Neural cell (in vitro differentiated cells): ENCODE results near the gene PRKCQ. TPM values are rescaled to one million over a fixed set of nuclear protein-coding genes. Genes with fewer than 3 reads are reported as not detected.

Experiments
- H2AFZ ChIP-seq: fragments of 200-600, 300-800 bp; sonication (generic), shearing (Covaris generic); 2 replicates; pipeline ENCODE4 v1.6.0; 2014; ENCODE audit warnings: low read depth, mild to moderate bottlenecking, antibody characterized with exemption, low read length, moderate library complexity
- H3F3A ChIP-seq: fragments of 200-600 bp; shearing (Covaris generic); 2 replicates; pipeline ENCODE4 v1.6.1; 2016; ENCODE audit warnings: mild to moderate bottlenecking, moderate library complexity, mixed read lengths, antibody characterized with exemption, low read length; ENCODE audit not compliant: insufficient read depth, poor library complexity, severe bottlenecking
- H3K27ac ChIP-seq: fragments of 200-600, 300-800 bp; sonication (generic), shearing (Covaris generic); 2 replicates; pipeline ENCODE4 v1.5.1; 2014; ENCODE audit warnings: mild to moderate bottlenecking, low read length, moderate library complexity
- H3K27me3 ChIP-seq: fragments of 300-800, 200-600 bp; sonication (generic), shearing (Covaris generic); 2 replicates; pipeline ENCODE4 v1.6.0; 2014; ENCODE audit warnings: mild to moderate bottlenecking, low read depth, low read length, moderate library complexity; ENCODE audit not compliant: insufficient read depth
- H3K36me3 ChIP-seq: fragments of 300-800, 200-600 bp; sonication (generic), shearing (Covaris generic); 2 replicates; pipeline ENCODE4 v1.5.1; 2014; ENCODE audit warnings: mild to moderate bottlenecking, antibody characterized with exemption, low read length, moderate library complexity; ENCODE audit not compliant: insufficient read depth
- H3K4me2 ChIP-seq: fragments of 300-800, 200-600 bp; sonication (generic), shearing (Covaris generic); 2 replicates; pipeline ENCODE4 v1.6.0; 2014; ENCODE audit warnings: mild to moderate bottlenecking, low read length
- H3K4me3 ChIP-seq: fragments of 300-800, 200-600 bp; sonication (generic), shearing (Covaris generic); 2 replicates; pipeline ENCODE4 v1.5.1; 2014; ENCODE audit warnings: mild to moderate bottlenecking, low read length, moderate library complexity
- H3K79me2 ChIP-seq: fragments of 200-600 bp; shearing (Covaris generic); replicated peaks from 2 replicates; pipeline ENCODE4 v1.6.0; 2014; ENCODE audit warnings: mild to moderate bottlenecking, low read length, moderate library complexity; ENCODE audit not compliant: insufficient read depth
- H3K9ac ChIP-seq: fragments of 300-800, 200-600 bp; sonication (generic), shearing (Covaris generic); 2 replicates; pipeline ENCODE4 v1.6.1; 2016; ENCODE audit warnings: mild to moderate bottlenecking, low read length, mixed read lengths
- H3K9me2 ChIP-seq: fragments of 200-600 bp; shearing (Covaris generic); 2 replicates; pipeline ENCODE4 v1.6.1; 2016; ENCODE audit warnings: mild to moderate bottlenecking, low read length, mixed read lengths; ENCODE audit not compliant: insufficient read depth
- H3K9me3 ChIP-seq: fragments of 200-600, 300-800 bp; sonication (generic), shearing (Covaris generic); 2 replicates; pipeline ENCODE4 v1.6.1; 2016; ENCODE audit warnings: mild to moderate bottlenecking, mixed run types, low read length, moderate library complexity, mixed read lengths
- H4K20me1 ChIP-seq: fragments of 200-600 bp; shearing (Covaris generic); 2 replicates; pipeline ENCODE4 v1.6.1; 2016; ENCODE audit warnings: mild to moderate bottlenecking, mixed run types; ENCODE audit not compliant: insufficient read depth
- CTCF ChIP-seq: fragments of 450-650 bp; IDR thresholded peaks from 2 replicates; pipeline ENCODE4 v1.5.1; 2014; ENCODE audit warnings: antibody characterized with exemption, mild to moderate bottlenecking, moderate library complexity; ENCODE audit not compliant: poor library complexity, severe bottlenecking
- EP300 ChIP-seq: fragments of 450-650 bp; conservative IDR thresholded peaks from 2 replicates; pipeline ENCODE4 v1.6.1; 2014; ENCODE audit warnings: antibody characterized with exemption, mild to moderate bottlenecking, moderate library complexity; ENCODE audit not compliant: poor library complexity, severe bottlenecking
- EZH2 ChIP-seq: fragments of 200-600, 300-800 bp; shearing (Covaris generic), sonication (generic); IDR thresholded peaks from 2 replicates; pipeline ENCODE4 v1.6.1; 2014; ENCODE audit warnings: antibody characterized with exemption, low read length, borderline replicate concordance, mild to moderate bottlenecking; ENCODE audit not compliant: insufficient read depth, poor library complexity, severe bottlenecking
- MXI1 ChIP-seq: fragments of 450-650 bp; conservative IDR thresholded peaks from 2 replicates; pipeline ENCODE4 v1.6.1; 2014; ENCODE audit warnings: antibody characterized with exemption, mild to moderate bottlenecking; ENCODE audit not compliant: poor library complexity, severe bottlenecking
- POLR2AphosphoS5 ChIP-seq: IDR thresholded peaks from 2 replicates; pipeline ENCODE4 v1.6.1; 2012
- RAD21 ChIP-seq: fragments of 450-650 bp; conservative IDR thresholded peaks from 2 replicates; pipeline ENCODE4 v1.6.1; 2014; ENCODE audit warnings: antibody characterized with exemption, mild to moderate bottlenecking, moderate library complexity
- REST ChIP-seq: IDR thresholded peaks from 2 replicates; pipeline ENCODE4 v1.6.1; 2012; ENCODE audit warnings: borderline replicate concordance
- SMC3 ChIP-seq: fragments of 450-650 bp; conservative IDR thresholded peaks from 2 replicates; pipeline ENCODE4 v1.6.1; 2014; ENCODE audit warnings: antibody characterized with exemption, mild to moderate bottlenecking, moderate library complexity; ENCODE audit not compliant: poor library complexity
- TAF1 ChIP-seq: IDR thresholded peaks from 2 replicates; pipeline ENCODE4 v1.6.1; 2012; ENCODE audit warnings: low read depth
- polyA plus RNA-seq: library from polyadenylated mRNA; depleted of rRNA; stranded (reverse); fragments of >200 nt; gene quantifications from 2 replicates; pipeline ENCODE4 v1.2.3, GENCODE V29; 2014

PRKCQ gene
- polyA plus RNA-seq, 1 donor from 2014 or later, result 0.61 TPM

GRCh38 chr10:6522230-6522629, 57.8 kb downstream of the PRKCQ start:
- Histone ChIP-seq H3K27me3 (no peaks in the 10 kb centered on the region), H3K4me2 (no peak overlapping the region), H3K27ac (no peak overlapping the region), H4K20me1 (no peaks in the 10 kb centered on the region), H3K4me3 (no peak overlapping the region), H3K9ac (no peak overlapping the region), H2AFZ (no peak overlapping the region), H3K9me2 (no peaks in the 10 kb centered on the region), H3K36me3 (no peaks in the 10 kb centered on the region), H3K79me2 (no peaks in the 10 kb centered on the region), H3K9me3 (no peaks in the 10 kb centered on the region), H3F3A (no peaks in the 10 kb centered on the region)
- TF ChIP-seq REST (no peak), SMC3 (no peak), TAF1 (no peak), POLR2AphosphoS5 (no peak), CTCF (no peak), EZH2 (no peak), MXI1 (no peak), EP300 (no peak), RAD21 (no peak)

- H2AFZ ChIP-seq, result no peak overlapping the region
- no peak overlapping the region for H3K4me2 ChIP-seq
- H3K36me3 ChIP-seq, result no peaks in the 10 kb centered on the region
- no peaks in the 10 kb centered on the region for H3K27me3 ChIP-seq
- no peaks in the 10 kb centered on the region for H3F3A ChIP-seq
- no peaks in the 10 kb centered on the region for H3K79me2 ChIP-seq
- H3K9me2 ChIP-seq, result no peaks in the 10 kb centered on the region
- H3K4me3 ChIP-seq, result no peak overlapping the region
- TF ChIP-seq EP300, result no peak
- TF ChIP-seq POLR2AphosphoS5, result no peak
- TF ChIP-seq RAD21, result no peak
- TF ChIP-seq SMC3, result no peak
- TF ChIP-seq REST, result no peak
- TF ChIP-seq TAF1, result no peak
- TF ChIP-seq EZH2, result no peak
- TF ChIP-seq CTCF, result no peak
- no peak for TF ChIP-seq MXI1
- no peak overlapping the region for H3K9ac ChIP-seq
- no peaks in the 10 kb centered on the region for H3K9me3 ChIP-seq
- no peaks in the 10 kb centered on the region for H4K20me1 ChIP-seq
- H3K27ac ChIP-seq, result no peak overlapping the region
Measured at GRCh38 chr10:6520138-6520537, 59.9 kb downstream of the PRKCQ start.
